Measurements from ENCODE around the gene OR11H7. TPM values are rescaled to one million over a fixed set of nuclear protein-coding genes. Genes with fewer than 3 reads are reported as not detected.
"Not testable (repeated sequence)": the region's sequence is repeated elsewhere in the genome, so short reads cannot be mapped to it uniquely, and the experiment has no call there.

OR11H7 gene
- total RNA-seq, 1 experiment from 2014 or later: not detected

DNA sequence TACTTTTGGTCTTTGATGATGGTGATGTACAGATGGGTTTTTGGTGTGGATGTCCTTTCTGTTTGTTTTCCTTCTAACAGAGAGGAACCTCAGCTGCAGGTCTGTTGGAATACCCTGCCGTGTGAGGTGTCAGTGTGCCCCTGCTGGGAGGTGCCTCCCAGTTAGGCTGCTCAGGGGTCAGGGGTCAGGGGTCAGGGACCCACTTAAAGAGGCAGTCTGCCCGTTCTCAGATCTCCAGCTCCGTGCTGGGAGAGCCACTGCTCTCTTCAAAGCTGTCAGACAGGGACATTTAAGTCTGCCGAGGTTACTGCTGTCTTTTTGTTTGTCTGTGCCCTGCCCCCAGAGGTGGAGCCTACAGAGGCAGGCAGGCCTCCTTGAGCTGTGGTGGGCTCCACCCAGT, 6.6 kb downstream of the OR11H7 start:
- H3K9me3 ChIP-seq (ENCODE audit: low read length); H3K4me2 ChIP-seq (ENCODE audit: low read depth, low read length, poor library complexity, severe bottlenecking); H4K20me1 ChIP-seq (ENCODE audit: insufficient read depth, low read depth, low read length): not testable (repeated sequence)

DNA sequence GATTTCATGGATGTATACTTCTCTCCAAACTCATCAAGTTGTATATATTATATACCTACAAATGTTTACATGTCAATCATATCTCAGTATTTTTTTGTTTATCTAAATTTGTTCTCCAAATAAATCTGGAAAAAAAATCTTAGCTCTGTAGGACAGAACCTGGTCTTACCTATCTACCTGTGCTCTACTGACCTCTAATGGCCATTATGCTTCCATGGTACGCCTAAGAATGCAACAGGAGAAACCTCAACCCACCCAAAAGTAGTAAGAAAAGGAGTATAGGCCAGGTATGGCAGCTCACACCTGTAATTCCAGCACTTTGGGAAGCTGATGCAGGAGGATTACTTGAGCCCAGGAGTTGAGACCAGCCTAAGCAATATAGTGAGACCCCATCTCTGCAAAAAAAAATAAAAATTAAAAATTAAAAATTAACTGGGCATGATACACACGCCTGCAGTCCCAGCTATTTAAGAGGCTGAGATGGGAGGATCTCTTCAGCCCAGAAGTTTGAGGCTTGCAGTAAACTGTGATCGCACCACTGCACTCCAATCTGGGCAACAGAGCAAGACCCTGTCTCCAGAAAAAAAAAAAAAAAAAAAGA, 19.0 kb downstream of the OR11H7 start:
- no peaks in the 10 kb centered on the region for H3K4me1 ChIP-seq (ENCODE audit: low read length)
- no peak overlapping the region for H3K27ac ChIP-seq (ENCODE audit: low read length)
- no peak overlapping the region for H2AFZ ChIP-seq (ENCODE audit: low read length)
- 0 out of 2 replicates have a peak, but pooled peaks cover 3% of the 10 kb centered on the region for H3K27me3 ChIP-seq (ENCODE audit: low read length)
- H3K36me3 ChIP-seq (ENCODE audit: insufficient read depth, low read length): no peaks in the 10 kb centered on the region
- DNase-seq: peak; percentile 78
- H3K4me2 ChIP-seq (ENCODE audit: low read depth, low read length, poor library complexity, severe bottlenecking): no peak overlapping the region
- H3K9ac ChIP-seq (ENCODE audit: low read length): no peak overlapping the region
- no peaks in the 10 kb centered on the region for H3K79me2 ChIP-seq (ENCODE audit: low read length)
- H3K9me3 ChIP-seq (ENCODE audit: low read length): peaks cover 3% of the 10 kb centered on the region; the same call in 1 of the 2 replicates
- no peaks in the 10 kb centered on the region for H4K20me1 ChIP-seq (ENCODE audit: insufficient read depth, low read depth, low read length)
- no peak overlapping the region for H3K4me3 ChIP-seq (ENCODE audit: low read length)
- no peaks in the 10 kb centered on the region for H3K9me2 ChIP-seq (replicated peaks; ENCODE audit: insufficient read depth, low read length)

More for the DNA sequence above, 6.6 kb downstream of the OR11H7 start:
- H3K9me2 ChIP-seq (replicated peaks; ENCODE audit: insufficient read depth, low read length); H3K27ac ChIP-seq (ENCODE audit: low read length); H2AFZ ChIP-seq (ENCODE audit: low read length); H3K4me1 ChIP-seq (ENCODE audit: low read length); H3K79me2 ChIP-seq (ENCODE audit: low read length); H3K27me3 ChIP-seq (ENCODE audit: low read length); DNase-seq; H3K36me3 ChIP-seq (ENCODE audit: insufficient read depth, low read length); H3K9ac ChIP-seq (ENCODE audit: low read length); H3K4me3 ChIP-seq (ENCODE audit: low read length): not testable (repeated sequence)

DNA sequence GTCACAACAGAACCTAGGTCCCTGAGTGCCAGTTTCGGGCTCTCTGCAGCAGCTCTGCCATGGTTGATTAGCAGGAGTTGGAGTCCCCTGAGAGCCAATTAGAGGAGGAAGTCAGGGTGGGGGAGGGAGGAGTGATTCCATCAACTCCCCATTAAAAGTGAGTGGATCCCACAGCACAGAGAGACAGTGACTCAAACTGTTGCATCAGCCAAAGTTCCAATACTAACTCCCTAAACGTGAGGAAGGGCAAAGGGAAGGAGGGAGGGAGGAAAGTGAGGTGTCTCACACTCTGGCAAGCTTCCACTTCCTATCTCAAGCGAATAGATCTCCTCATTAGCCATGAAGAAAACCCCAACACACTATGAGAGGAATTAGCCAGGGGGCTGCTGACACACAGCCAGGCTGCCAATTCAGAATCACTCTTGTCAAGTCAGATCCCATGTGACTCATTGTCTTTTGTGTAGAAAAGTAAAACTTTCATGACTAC, 33.9 kb downstream of the OR11H7 start:
- Histone ChIP-seq H4K20me1 (ENCODE audit: insufficient read depth, low read depth, low read length) (no peaks in the 10 kb centered on the region), H3K9ac (ENCODE audit: low read length) (no peak overlapping the region), H3K36me3 (ENCODE audit: insufficient read depth, low read length) (no peaks in the 10 kb centered on the region), H2AFZ (ENCODE audit: low read length) (no peak overlapping the region), H3K9me3 (ENCODE audit: low read length) (no peaks in the 10 kb centered on the region), H3K4me3 (ENCODE audit: low read length) (no peak overlapping the region), H3K4me1 (ENCODE audit: low read length) (peaks cover 10% of the 10 kb centered on the region), H3K4me2 (ENCODE audit: low read depth, low read length, poor library complexity, severe bottlenecking) (no peak overlapping the region), H3K9me2 (replicated peaks; ENCODE audit: insufficient read depth, low read length) (no peaks in the 10 kb centered on the region), H3K27ac (ENCODE audit: low read length) (no peak overlapping the region), H3K27me3 (ENCODE audit: low read length) (no peaks in the 10 kb centered on the region), H3K79me2 (ENCODE audit: low read length) (no peaks in the 10 kb centered on the region)
- DNase-seq: peak; percentile 60

DNA sequence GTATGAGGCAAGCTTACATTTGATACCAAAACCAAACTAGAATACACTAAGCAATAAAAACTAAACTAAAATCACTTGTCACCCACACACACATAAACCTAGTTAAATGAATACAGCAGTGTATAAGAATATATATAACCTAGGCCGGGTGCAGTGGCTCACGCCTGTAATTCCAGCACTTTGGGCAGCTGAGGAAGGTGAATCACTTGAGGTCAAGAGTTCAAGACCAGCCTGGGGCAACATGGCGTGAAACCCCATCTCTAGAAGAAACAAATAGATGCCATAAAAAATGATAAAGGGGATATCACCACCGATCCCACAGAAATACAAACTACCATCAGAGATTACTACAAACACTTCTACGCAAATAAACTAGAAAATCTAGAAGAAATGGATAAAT, 35.6 kb downstream of the OR11H7 start:
- peaks cover 10% of the 10 kb centered on the region for H3K4me1 ChIP-seq (ENCODE audit: low read length)
- H3K4me3 ChIP-seq (ENCODE audit: low read length); H3K36me3 ChIP-seq (ENCODE audit: insufficient read depth, low read length); H2AFZ ChIP-seq (ENCODE audit: low read length); H4K20me1 ChIP-seq (ENCODE audit: insufficient read depth, low read depth, low read length); H3K79me2 ChIP-seq (ENCODE audit: low read length); H3K9me2 ChIP-seq (replicated peaks; ENCODE audit: insufficient read depth, low read length); DNase-seq; H3K27ac ChIP-seq (ENCODE audit: low read length); H3K4me2 ChIP-seq (ENCODE audit: low read depth, low read length, poor library complexity, severe bottlenecking); H3K9ac ChIP-seq (ENCODE audit: low read length); H3K27me3 ChIP-seq (ENCODE audit: low read length); H3K9me3 ChIP-seq (ENCODE audit: low read length): not testable (repeated sequence)

DNA sequence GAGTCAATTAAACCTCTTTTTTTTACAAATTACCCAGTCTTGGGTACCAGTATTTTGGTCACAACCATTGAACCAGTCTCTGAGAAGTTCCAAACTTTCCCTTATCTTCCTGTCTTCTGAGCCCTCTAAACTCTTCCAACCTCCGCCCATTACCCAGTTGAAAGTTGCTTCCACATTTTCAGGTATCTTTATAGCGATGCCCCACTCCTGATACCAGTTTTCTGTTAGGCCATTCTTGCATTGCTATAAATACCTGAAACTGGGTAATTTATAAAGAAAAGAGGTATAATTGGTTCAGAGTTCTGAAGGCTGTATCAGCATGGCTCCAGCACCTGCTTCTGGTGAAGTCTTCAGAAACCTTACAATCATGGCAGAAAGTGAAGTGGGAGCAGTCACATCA, 45.3 kb downstream of the OR11H7 start:
- H3K4me1 ChIP-seq (ENCODE audit: low read length): no peaks in the 10 kb centered on the region
- no peak for DNase-seq
- peaks cover 10% of the 10 kb centered on the region; the same call in 1 of the 2 replicates for H3K9me3 ChIP-seq (ENCODE audit: low read length)
- H3K4me3 ChIP-seq (ENCODE audit: low read length): no peak overlapping the region
- H3K9ac ChIP-seq (ENCODE audit: low read length): no peak overlapping the region
- peaks cover 16% of the 10 kb centered on the region for H3K36me3 ChIP-seq (ENCODE audit: insufficient read depth, low read length)
- no peaks in the 10 kb centered on the region for H3K9me2 ChIP-seq (replicated peaks; ENCODE audit: insufficient read depth, low read length)
- H2AFZ ChIP-seq (ENCODE audit: low read length): no peak overlapping the region
- H3K27ac ChIP-seq (ENCODE audit: low read length): no peak overlapping the region
- no peaks in the 10 kb centered on the region for H3K27me3 ChIP-seq (ENCODE audit: low read length)
- H3K4me2 ChIP-seq (ENCODE audit: low read depth, low read length, poor library complexity, severe bottlenecking): no peak overlapping the region
- no peaks in the 10 kb centered on the region for H3K79me2 ChIP-seq (ENCODE audit: low read length)
- no peaks in the 10 kb centered on the region for H4K20me1 ChIP-seq (ENCODE audit: insufficient read depth, low read depth, low read length)

DNA sequence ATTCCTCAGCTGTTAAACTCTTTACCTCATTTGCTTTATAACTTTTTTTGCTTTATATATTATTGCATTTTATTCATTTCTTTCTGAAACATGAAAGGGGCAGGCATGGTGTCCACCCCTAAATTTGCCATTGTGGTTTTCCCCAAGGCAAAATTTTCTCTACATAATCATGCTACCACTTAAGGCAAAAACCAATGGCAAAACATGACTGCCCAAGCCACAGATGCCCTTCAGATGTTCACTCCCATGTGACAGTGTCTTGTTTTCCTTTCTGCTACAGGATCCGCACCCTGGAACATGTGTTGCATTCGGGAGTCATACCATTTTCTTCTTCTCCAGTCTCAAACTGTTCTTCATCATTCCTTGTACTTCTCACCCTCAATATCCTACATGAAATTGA, 48.6 kb downstream of the OR11H7 start:
- H2AFZ ChIP-seq (ENCODE audit: low read length): no peak overlapping the region
- no peaks in the 10 kb centered on the region for H3K79me2 ChIP-seq (ENCODE audit: low read length)
- no peak overlapping the region for H3K4me2 ChIP-seq (ENCODE audit: low read depth, low read length, poor library complexity, severe bottlenecking)
- H3K27ac ChIP-seq (ENCODE audit: low read length): no peak overlapping the region
- H3K36me3 ChIP-seq (ENCODE audit: insufficient read depth, low read length): peaks cover 16% of the 10 kb centered on the region
- H3K27me3 ChIP-seq (ENCODE audit: low read length): no peaks in the 10 kb centered on the region
- H4K20me1 ChIP-seq (ENCODE audit: insufficient read depth, low read depth, low read length): no peaks in the 10 kb centered on the region
- no peaks in the 10 kb centered on the region for H3K9me2 ChIP-seq (replicated peaks; ENCODE audit: insufficient read depth, low read length)
- H3K4me1 ChIP-seq (ENCODE audit: low read length): no peaks in the 10 kb centered on the region
- no peak overlapping the region for H3K9ac ChIP-seq (ENCODE audit: low read length)
- no peak overlapping the region for H3K4me3 ChIP-seq (ENCODE audit: low read length)
- no peak for DNase-seq
- peaks cover 10% of the 10 kb centered on the region; the same call in 1 of the 2 replicates for H3K9me3 ChIP-seq (ENCODE audit: low read length)

DNA sequence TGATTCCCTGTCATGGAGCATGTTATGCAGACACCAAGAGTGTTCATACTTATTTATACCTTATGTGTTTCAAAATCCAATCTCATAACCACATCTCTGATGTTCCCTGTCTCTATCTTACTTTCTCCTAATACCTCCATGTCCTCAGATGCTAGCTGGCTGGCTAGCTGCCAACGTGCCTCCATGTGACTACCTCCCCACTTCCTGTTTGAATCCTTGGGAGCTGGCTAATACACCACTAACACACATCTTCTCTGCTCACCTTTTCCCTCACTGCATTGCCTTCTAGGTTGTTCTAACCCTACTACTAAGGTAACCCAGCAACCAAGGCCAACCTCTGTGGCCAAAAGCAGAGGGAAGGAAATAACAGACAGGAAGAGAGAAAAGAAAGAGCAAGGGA, 49.6 kb downstream of the OR11H7 start:
- H3K9ac ChIP-seq (ENCODE audit: low read length): no peak overlapping the region
- no peak overlapping the region for H2AFZ ChIP-seq (ENCODE audit: low read length)
- no peak overlapping the region for H3K4me2 ChIP-seq (ENCODE audit: low read depth, low read length, poor library complexity, severe bottlenecking)

DNA sequence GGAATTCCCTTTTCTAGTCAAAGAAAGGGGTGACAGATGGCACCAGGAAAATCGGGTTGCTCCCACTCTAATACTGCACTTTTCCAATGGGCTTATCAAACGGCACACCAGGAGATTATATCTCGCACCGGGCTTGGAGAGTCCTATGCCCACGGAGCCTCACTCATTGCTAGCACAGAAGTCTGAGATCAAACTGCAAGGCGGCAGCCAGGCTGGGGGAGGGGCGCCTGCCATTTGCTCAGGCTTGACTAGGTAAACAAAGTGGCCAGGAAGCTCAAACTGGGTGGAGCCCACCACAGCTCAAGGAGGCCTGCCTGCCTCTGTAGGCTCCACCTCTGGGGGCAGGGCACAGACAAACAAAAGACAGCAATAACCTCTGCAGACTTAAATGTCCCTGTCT, 51.5 kb downstream of the OR11H7 start:
- not testable (repeated sequence) for H3K27me3 ChIP-seq (ENCODE audit: low read length); H4K20me1 ChIP-seq (ENCODE audit: insufficient read depth, low read depth, low read length); H3K9me2 ChIP-seq (replicated peaks; ENCODE audit: insufficient read depth, low read length); H3K36me3 ChIP-seq (ENCODE audit: insufficient read depth, low read length); H2AFZ ChIP-seq (ENCODE audit: low read length); H3K9me3 ChIP-seq (ENCODE audit: low read length); H3K4me2 ChIP-seq (ENCODE audit: low read depth, low read length, poor library complexity, severe bottlenecking); H3K9ac ChIP-seq (ENCODE audit: low read length); H3K4me1 ChIP-seq (ENCODE audit: low read length); H3K27ac ChIP-seq (ENCODE audit: low read length); H3K79me2 ChIP-seq (ENCODE audit: low read length); DNase-seq; H3K4me3 ChIP-seq (ENCODE audit: low read length)

More for the DNA sequence above, 49.6 kb downstream of the OR11H7 start:
- no peaks in the 10 kb centered on the region for H4K20me1 ChIP-seq (ENCODE audit: insufficient read depth, low read depth, low read length)
- no peaks in the 10 kb centered on the region for H3K79me2 ChIP-seq (ENCODE audit: low read length)
- H3K27me3 ChIP-seq (ENCODE audit: low read length): no peaks in the 10 kb centered on the region
- H3K36me3 ChIP-seq (ENCODE audit: insufficient read depth, low read length): peaks cover 16% of the 10 kb centered on the region
- no peaks in the 10 kb centered on the region for H3K4me1 ChIP-seq (ENCODE audit: low read length)
- no peak for DNase-seq
- no peaks in the 10 kb centered on the region for H3K9me2 ChIP-seq (replicated peaks; ENCODE audit: insufficient read depth, low read length)
- H3K4me3 ChIP-seq (ENCODE audit: low read length): no peak overlapping the region
- H3K9me3 ChIP-seq (ENCODE audit: low read length): peaks cover 10% of the 10 kb centered on the region; the same call in 1 of the 2 replicates
- no peak overlapping the region for H3K27ac ChIP-seq (ENCODE audit: low read length)
